H7 (cell line): ENCODE results near the gene WDR55. TPM values are rescaled to one million over a fixed set of nuclear protein-coding genes. Genes with fewer than 3 reads are reported as not detected.
"Not testable (repeated sequence)": the region's sequence is repeated elsewhere in the genome, so short reads cannot be mapped to it uniquely, and the experiment has no call there.

Source experiments
- DNase-seq: peaks from one replicate; pipeline ENCODE4 v3.0.0; 2012
- H3K27me3 ChIP-seq: 2 replicates; pipeline ENCODE4 v1.6.0; 2011; ENCODE audit warnings: mild to moderate bottlenecking, low read length; ENCODE audit not compliant: control insufficient read depth, insufficient read depth
- H3K36me3 ChIP-seq: replicated peaks from 2 replicates; pipeline ENCODE4 v1.5.1; 2011; ENCODE audit warnings: low read length; ENCODE audit not compliant: control insufficient read depth, insufficient read depth
- H3K4me3 ChIP-seq: 2 replicates; pipeline ENCODE4 v1.5.1; 2011; ENCODE audit warnings: low read depth, mild to moderate bottlenecking, control low read depth, low read length, moderate library complexity; ENCODE audit not compliant: insufficient read depth
- total RNA-seq: library from RNA; depleted of rRNA; stranded (reverse); fragments of >200 nt; shearing (Covaris generic); gene quantifications from 2 replicates; pipeline ENCODE4 v1.2.3, GENCODE V29; 2014

Gene WDR55
- total RNA-seq, 1 experiment from 2014 or later = 15.7 TPM

GRCh38 chr5:140673187-140673976, 8.7 kb downstream of the WDR55 start, which contains the start of gene DND1:
Gene DND1, minus strand, starts transcription at chr5:140673576. Its CDS starts 34 bp downstream, at chr5:140673542.
- Histone ChIP-seq H3K27me3 (no peaks in the 10 kb centered on the region), H3K36me3 (peaks cover 34% of the 10 kb centered on the region), H3K4me3 (peak within 1 kb of the TSS; percentile 12; the same call in 1 of the 2 replicates)
- peak; percentile 85 for DNase-seq

GRCh38 chr5:140674211-140674610, 9.5 kb downstream of the WDR55 start:
- Histone ChIP-seq H3K36me3 (peaks cover 26% of the 10 kb centered on the region), H3K4me3 (no peak overlapping the region), H3K27me3 (no peaks in the 10 kb centered on the region)
- peak; percentile 23 for DNase-seq

GRCh38 chr5:140674629-140675028, 9.9 kb downstream of the WDR55 start:
- H3K4me3 ChIP-seq = no peak overlapping the region
- no peak for DNase-seq
- H3K36me3 ChIP-seq = peaks cover 27% of the 10 kb centered on the region
- no peaks in the 10 kb centered on the region for H3K27me3 ChIP-seq

GRCh38 chr5:140677947-140678346, 13.2 kb downstream of the WDR55 start:
- H3K36me3 ChIP-seq = peaks cover 23% of the 10 kb centered on the region
- H3K27me3 ChIP-seq = no peaks in the 10 kb centered on the region
- no peak for DNase-seq
- H3K4me3 ChIP-seq = no peak overlapping the region

- no peak for DNase-seq
- Histone ChIP-seq H3K4me3 (no peak overlapping the region), H3K36me3 (peaks cover 23% of the 10 kb centered on the region), H3K27me3 (no peaks in the 10 kb centered on the region)
Observed at GRCh38 chr5:140678993-140679392, 14.3 kb downstream of the WDR55 start.

GRCh38 chr5:140690376-140690932, 25.8 kb downstream of the WDR55 start:
- no peak for DNase-seq
- H3K4me3 ChIP-seq = peak overlapping the region; percentile 89

GRCh38 chr5:140690941-140691924, 26.5 kb downstream of the WDR55 start, which contains the start of the genes HARS1 and HARS2:
Gene HARS1, minus strand, starts transcription at chr5:140691370. Its CDS starts 66 bp downstream, at chr5:140691304.
Gene HARS2, plus strand, starts transcription at chr5:140691455. Its CDS starts 194 bp downstream, at chr5:140691649.
- DNase-seq = peak; percentile 93
- peak within 1 kb of the TSS; percentile 89 for H3K4me3 ChIP-seq
- peaks cover 19% of the 10 kb centered on the region for H3K36me3 ChIP-seq
- H3K27me3 ChIP-seq = no peaks in the 10 kb centered on the region

More at GRCh38 chr5:140690376-140690932, 25.8 kb downstream of the WDR55 start:
- no peaks in the 10 kb centered on the region for H3K27me3 ChIP-seq
- peaks cover 14% of the 10 kb centered on the region for H3K36me3 ChIP-seq

GRCh38 chr5:140694276-140694675, 29.6 kb downstream of the WDR55 start:
- no peak for DNase-seq
- Histone ChIP-seq H3K4me3 (no peak overlapping the region), H3K36me3 (peaks cover 42% of the 10 kb centered on the region), H3K27me3 (no peaks in the 10 kb centered on the region)

- DNase-seq = no peak
- peaks cover 42% of the 10 kb centered on the region for H3K36me3 ChIP-seq
- no peak overlapping the region for H3K4me3 ChIP-seq
- no peaks in the 10 kb centered on the region for H3K27me3 ChIP-seq
Observed at GRCh38 chr5:140696891-140697492, 32.3 kb downstream of the WDR55 start.

GRCh38 chr5:140700177-140701144, 35.8 kb downstream of the WDR55 start, which contains the start of gene ZMAT2:
Gene ZMAT2, plus strand, starts transcription at chr5:140700447. Its CDS starts 14 bp downstream, at chr5:140700461.
- Histone ChIP-seq H3K36me3 (peaks cover 46% of the 10 kb centered on the region), H3K27me3 (no peaks in the 10 kb centered on the region), H3K4me3 (peak within 1 kb of the TSS; percentile 80)
- peak; percentile 91 for DNase-seq

GRCh38 chr5:140707812-140708211, 43.1 kb downstream of the WDR55 start:
- H3K36me3 ChIP-seq = peaks cover 16% of the 10 kb centered on the region

GRCh38 chr5:140708787-140709186, 44.1 kb downstream of the WDR55 start:
- not testable (repeated sequence) for H3K27me3 ChIP-seq, DNase-seq

More at GRCh38 chr5:140707812-140708211, 43.1 kb downstream of the WDR55 start:
- no peak for DNase-seq
- Histone ChIP-seq H3K4me3 (no peak overlapping the region), H3K27me3 (no peaks in the 10 kb centered on the region)

More at GRCh38 chr5:140708787-140709186, 44.1 kb downstream of the WDR55 start:
- H3K36me3 ChIP-seq = peaks cover 12% of the 10 kb centered on the region
- H3K4me3 ChIP-seq = not testable (repeated sequence)
